Measurements from ENCODE around the gene NEDD4L.

NEDD4L gene

DNA sequence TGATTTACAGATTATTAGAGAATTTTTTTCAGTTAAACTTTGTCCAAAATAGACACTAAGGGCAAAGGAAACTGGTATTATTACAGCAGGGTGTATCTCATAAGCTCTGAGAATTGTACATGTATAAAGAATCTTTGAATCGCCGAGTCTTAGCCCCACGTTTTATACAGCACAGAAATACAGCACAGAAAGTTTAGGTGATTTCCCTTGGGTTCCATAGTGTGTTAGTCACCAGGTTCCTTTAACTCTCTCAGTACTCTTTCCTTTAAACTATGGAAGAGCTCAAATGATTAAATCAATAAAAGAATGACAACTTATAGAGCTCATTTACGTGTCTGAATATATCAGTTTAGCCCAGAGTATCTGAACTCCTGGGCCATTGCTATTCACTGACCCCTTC lies 256.8 kb downstream of the NEDD4L start:
- Histone ChIP-seq H3K4me1 (ENCODE audit: control insufficient read depth in 1 of 2, insufficient read depth in 2 of 2, low read length in 2 of 2) (no peaks in the 10 kb centered on the region), H2BK5ac (ENCODE audit: low read depth, low read length, poor library complexity) (no peak overlapping the region)

DNA sequence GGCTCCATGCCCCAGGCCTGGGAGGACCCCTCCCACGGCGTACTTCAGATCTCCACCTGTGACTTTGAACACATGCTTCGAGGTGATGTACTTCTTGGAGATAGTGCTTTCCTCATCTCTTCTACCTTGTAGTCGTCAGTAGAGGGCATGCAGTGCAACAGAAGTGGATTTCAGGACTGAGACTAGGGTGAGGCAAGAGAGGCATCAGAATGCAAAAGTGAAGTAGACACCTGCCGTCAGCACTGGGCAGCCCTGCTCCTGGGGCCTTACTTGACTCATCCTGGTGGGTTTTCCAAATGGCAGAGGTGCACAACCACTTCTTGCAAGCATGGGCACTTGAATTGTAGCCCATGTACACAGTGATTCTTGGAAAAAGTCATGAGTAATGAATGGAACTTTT lies 258.8 kb downstream of the NEDD4L start:
- H2BK12ac ChIP-seq (ENCODE audit: low read length), result no peak overlapping the region
- H3K27ac ChIP-seq (ENCODE audit: low read depth, low read length), result no peak overlapping the region
- no peak overlapping the region for H2BK5ac ChIP-seq (ENCODE audit: low read depth, low read length, poor library complexity)
- H3K14ac ChIP-seq (ENCODE audit: low read length), result no peak overlapping the region
- H4K91ac ChIP-seq (ENCODE audit: low read depth, low read length), result no peak overlapping the region
- H3K4ac ChIP-seq (ENCODE audit: low read depth, low read length), result no peak overlapping the region
- no peak overlapping the region for H4K8ac ChIP-seq (ENCODE audit: low read depth, low read length)
- H3K23ac ChIP-seq (ENCODE audit: low read length), result no peak overlapping the region
- H3K36me3 ChIP-seq (ENCODE audit: control insufficient read depth in 1 of 2, insufficient read depth in 2 of 2, low read length in 2 of 2), result no peaks in the 10 kb centered on the region
- no peak overlapping the region for H2AK5ac ChIP-seq (ENCODE audit: low read length)
- no peaks in the 10 kb centered on the region for H3K27me3 ChIP-seq (ENCODE audit: insufficient read depth, low read length)
- no peak overlapping the region for H2BK120ac ChIP-seq (ENCODE audit: insufficient read depth, low read length, poor library complexity)
- H3K4me1 ChIP-seq (ENCODE audit: control insufficient read depth in 1 of 2, insufficient read depth in 2 of 2, low read length in 2 of 2), result no peaks in the 10 kb centered on the region
- H3K9me3 ChIP-seq (ENCODE audit: insufficient read depth, low read depth, low read length), result peaks cover 2% of the 10 kb centered on the region
- DNase-seq, result no peak
- no peak overlapping the region for H3K4me3 ChIP-seq (ENCODE audit: low read depth, low read length)
- WGBS (ENCODE audit: extremely low coverage, insufficient coverage, insufficient read length), result no CpG with 5 or more reads among the region's 5 CpGs
- no peaks in the 10 kb centered on the region for H3K79me2 ChIP-seq (ENCODE audit: control insufficient read depth, insufficient read depth, low read length, poor library complexity)
- no peak overlapping the region for H2AFZ ChIP-seq (ENCODE audit: insufficient read depth, low read length, poor library complexity)
- no peak overlapping the region for H3K18ac ChIP-seq (ENCODE audit: low read length)
- H3K4me2 ChIP-seq (ENCODE audit: low read length), result no peak overlapping the region
- H3K9ac ChIP-seq (ENCODE audit: low read length), result no peak overlapping the region
- no peak overlapping the region for H4K12ac ChIP-seq (ENCODE audit: low read depth, low read length)
- no peaks in the 10 kb centered on the region for H3K79me1 ChIP-seq (ENCODE audit: low read length)

More for the DNA sequence above, 256.8 kb downstream of the NEDD4L start:
- no peak overlapping the region for H2BK120ac ChIP-seq (ENCODE audit: insufficient read depth, low read length, poor library complexity)
- no peak overlapping the region for H3K14ac ChIP-seq (ENCODE audit: low read length)
- no peaks in the 10 kb centered on the region for H3K36me3 ChIP-seq (ENCODE audit: control insufficient read depth in 1 of 2, insufficient read depth in 2 of 2, low read length in 2 of 2)
- no peak overlapping the region for H2BK12ac ChIP-seq (ENCODE audit: low read length)
- no peaks in the 10 kb centered on the region for H3K79me2 ChIP-seq (ENCODE audit: control insufficient read depth, insufficient read depth, low read length, poor library complexity)
- no peak overlapping the region for H2AFZ ChIP-seq (ENCODE audit: insufficient read depth, low read length, poor library complexity)
- H3K9ac ChIP-seq (ENCODE audit: low read length), result no peak overlapping the region
- WGBS (ENCODE audit: extremely low coverage, insufficient coverage, insufficient read length), result no CpG with 5 or more reads among the region's 4 CpGs
- peaks cover 2% of the 10 kb centered on the region for H3K9me3 ChIP-seq (ENCODE audit: insufficient read depth, low read depth, low read length)
- no peak overlapping the region for H3K18ac ChIP-seq (ENCODE audit: low read length)
- no peak overlapping the region for H3K4ac ChIP-seq (ENCODE audit: low read depth, low read length)
- no peak overlapping the region for H3K27ac ChIP-seq (ENCODE audit: low read depth, low read length)
- no peak overlapping the region for H3K4me3 ChIP-seq (ENCODE audit: low read depth, low read length)
- H4K91ac ChIP-seq (ENCODE audit: low read depth, low read length), result no peak overlapping the region
- H4K12ac ChIP-seq (ENCODE audit: low read depth, low read length), result no peak overlapping the region
- no peak overlapping the region for H3K4me2 ChIP-seq (ENCODE audit: low read length)
- H3K23ac ChIP-seq (ENCODE audit: low read length), result no peak overlapping the region
- no peak for DNase-seq
- no peak overlapping the region for H4K8ac ChIP-seq (ENCODE audit: low read depth, low read length)
- H2AK5ac ChIP-seq (ENCODE audit: low read length), result no peak overlapping the region
- H3K27me3 ChIP-seq (ENCODE audit: insufficient read depth, low read length), result no peaks in the 10 kb centered on the region
- no peaks in the 10 kb centered on the region for H3K79me1 ChIP-seq (ENCODE audit: low read length)

DNA sequence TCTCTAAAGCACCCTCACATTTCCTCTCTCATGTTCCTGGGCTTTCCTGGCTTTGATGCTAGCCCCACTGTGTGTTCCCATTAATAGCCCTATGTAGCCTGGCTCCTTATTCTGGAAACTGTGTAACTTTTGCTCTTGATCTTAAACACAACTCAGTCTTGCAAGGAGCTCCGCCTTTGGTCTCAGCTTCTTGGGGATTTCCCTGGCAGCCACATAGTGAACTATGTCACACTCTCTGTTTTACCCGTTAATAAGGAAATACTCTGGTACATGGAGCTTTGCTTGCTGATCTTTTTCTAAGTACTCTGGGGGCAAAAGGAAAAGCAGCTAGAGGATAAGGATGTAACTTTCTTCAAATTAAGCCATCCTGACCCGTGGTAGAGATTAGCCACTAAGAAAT lies 259.3 kb downstream of the NEDD4L start:
- Histone ChIP-seq H3K79me2 (ENCODE audit: control insufficient read depth, insufficient read depth, low read length, poor library complexity) (no peaks in the 10 kb centered on the region), H3K23ac (ENCODE audit: low read length) (no peak overlapping the region), H3K4me3 (ENCODE audit: low read depth, low read length) (no peak overlapping the region), H3K4me2 (ENCODE audit: low read length) (no peak overlapping the region), H3K27ac (ENCODE audit: low read depth, low read length) (no peak overlapping the region), H3K27me3 (ENCODE audit: insufficient read depth, low read length) (no peaks in the 10 kb centered on the region), H3K4ac (ENCODE audit: low read depth, low read length) (no peak overlapping the region), H3K9me3 (ENCODE audit: insufficient read depth, low read depth, low read length) (peaks cover 2% of the 10 kb centered on the region), H3K9ac (ENCODE audit: low read length) (no peak overlapping the region), H3K4me1 (ENCODE audit: control insufficient read depth in 1 of 2, insufficient read depth in 2 of 2, low read length in 2 of 2) (no peaks in the 10 kb centered on the region), H3K14ac (ENCODE audit: low read length) (no peak overlapping the region), H2AK5ac (ENCODE audit: low read length) (no peak overlapping the region), H3K36me3 (ENCODE audit: control insufficient read depth in 1 of 2, insufficient read depth in 2 of 2, low read length in 2 of 2) (no peaks in the 10 kb centered on the region), H2BK120ac (ENCODE audit: insufficient read depth, low read length, poor library complexity) (no peak overlapping the region), H3K18ac (ENCODE audit: low read length) (no peak overlapping the region), H2AFZ (ENCODE audit: insufficient read depth, low read length, poor library complexity) (no peak overlapping the region), H4K91ac (ENCODE audit: low read depth, low read length) (no peak overlapping the region), H2BK12ac (ENCODE audit: low read length) (no peak overlapping the region), H2BK5ac (ENCODE audit: low read depth, low read length, poor library complexity) (no peak overlapping the region), H4K8ac (ENCODE audit: low read depth, low read length) (no peak overlapping the region), H4K12ac (ENCODE audit: low read depth, low read length) (no peak overlapping the region), H3K79me1 (ENCODE audit: low read length) (no peaks in the 10 kb centered on the region)
- no peak for DNase-seq
- no CpG with 5 or more reads among the region's 3 CpGs for WGBS (ENCODE audit: extremely low coverage, insufficient coverage, insufficient read length)

DNA sequence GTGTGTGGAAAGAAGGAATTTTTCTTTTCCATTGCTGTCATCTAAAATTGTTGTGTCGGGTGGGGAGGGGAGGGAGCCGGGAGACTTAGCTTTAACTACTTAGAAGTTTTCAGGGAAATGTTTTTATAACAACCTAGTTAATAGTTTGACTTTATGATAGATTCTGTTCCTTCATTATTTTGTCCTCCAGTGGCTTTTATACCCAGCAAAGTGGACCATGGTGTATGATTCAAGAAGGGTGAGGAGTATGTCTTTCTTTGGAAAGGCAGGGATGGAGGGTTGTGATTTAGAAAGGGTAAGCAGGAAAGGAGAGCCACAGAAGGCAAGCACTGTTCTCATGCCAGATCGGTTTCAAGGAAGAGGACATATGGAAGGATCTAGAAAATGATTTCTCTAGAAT lies 261.8 kb downstream of the NEDD4L start:
- H3K79me2 ChIP-seq (ENCODE audit: control insufficient read depth, insufficient read depth, low read length, poor library complexity), result no peaks in the 10 kb centered on the region
- no peak overlapping the region for H2BK5ac ChIP-seq (ENCODE audit: low read depth, low read length, poor library complexity)
- no peak overlapping the region for H3K9ac ChIP-seq (ENCODE audit: low read length)
- H3K4ac ChIP-seq (ENCODE audit: low read depth, low read length), result no peak overlapping the region
- no peak overlapping the region for H4K8ac ChIP-seq (ENCODE audit: low read depth, low read length)
- H2BK120ac ChIP-seq (ENCODE audit: insufficient read depth, low read length, poor library complexity), result no peak overlapping the region
- H2BK12ac ChIP-seq (ENCODE audit: low read length), result no peak overlapping the region
- H4K91ac ChIP-seq (ENCODE audit: low read depth, low read length), result no peak overlapping the region
- peaks cover 2% of the 10 kb centered on the region for H3K9me3 ChIP-seq (ENCODE audit: insufficient read depth, low read depth, low read length)
- H3K14ac ChIP-seq (ENCODE audit: low read length), result no peak overlapping the region
- no peaks in the 10 kb centered on the region for H3K36me3 ChIP-seq (ENCODE audit: control insufficient read depth in 1 of 2, insufficient read depth in 2 of 2, low read length in 2 of 2)
- no peak overlapping the region for H3K18ac ChIP-seq (ENCODE audit: low read length)
- H3K27ac ChIP-seq (ENCODE audit: low read depth, low read length), result no peak overlapping the region
- no peak overlapping the region for H4K12ac ChIP-seq (ENCODE audit: low read depth, low read length)
- no peaks in the 10 kb centered on the region for H3K79me1 ChIP-seq (ENCODE audit: low read length)
- H3K23ac ChIP-seq (ENCODE audit: low read length), result no peak overlapping the region
- no peaks in the 10 kb centered on the region for H3K27me3 ChIP-seq (ENCODE audit: insufficient read depth, low read length)
- no peak overlapping the region for H2AK5ac ChIP-seq (ENCODE audit: low read length)
- no CpG with 5 or more reads among the region's 3 CpGs for WGBS (ENCODE audit: extremely low coverage, insufficient coverage, insufficient read length)
- no peak overlapping the region for H3K4me2 ChIP-seq (ENCODE audit: low read length)
- H3K4me3 ChIP-seq (ENCODE audit: low read depth, low read length), result no peak overlapping the region
- no peak overlapping the region for H2AFZ ChIP-seq (ENCODE audit: insufficient read depth, low read length, poor library complexity)
- peaks cover 0 to 3% of the 10 kb centered on the region in 2 experiments for H3K4me1 ChIP-seq (ENCODE audit: control insufficient read depth in 1 of 2, insufficient read depth in 2 of 2, low read length in 2 of 2)
- no peak for DNase-seq

All from trophoblast cell (in vitro differentiated cells and primary cell).